Breast epithelium (tissue), 3 donors: ENCODE measurements around the gene MSI1.

Source experiments
- POLR2AphosphoS5 ChIP-seq, 3 donors: sonication (generic); formaldehyde crosslinking; IDR thresholded peaks; one replicate each; pipeline ENCODE4 v1.6.1; 2017; ENCODE audit warnings: antibody characterized with exemption in 3 of 3
- TF ChIP-seq, protein P1 (sequence below), 3 donors: fragments of 450-650 bp; IDR thresholded peaks; one replicate each; pipeline ENCODE4 v1.5.1; 2016 to 2017; ENCODE audit warnings: antibody characterized with exemption in 3 of 3, mild to moderate bottlenecking in 3 of 3, moderate library complexity in 3 of 3

- no peak for TF ChIP-seq POLR2AphosphoS5 (IDR thresholded peaks at IDR 0.05)
- TF ChIP-seq, protein P1, sequence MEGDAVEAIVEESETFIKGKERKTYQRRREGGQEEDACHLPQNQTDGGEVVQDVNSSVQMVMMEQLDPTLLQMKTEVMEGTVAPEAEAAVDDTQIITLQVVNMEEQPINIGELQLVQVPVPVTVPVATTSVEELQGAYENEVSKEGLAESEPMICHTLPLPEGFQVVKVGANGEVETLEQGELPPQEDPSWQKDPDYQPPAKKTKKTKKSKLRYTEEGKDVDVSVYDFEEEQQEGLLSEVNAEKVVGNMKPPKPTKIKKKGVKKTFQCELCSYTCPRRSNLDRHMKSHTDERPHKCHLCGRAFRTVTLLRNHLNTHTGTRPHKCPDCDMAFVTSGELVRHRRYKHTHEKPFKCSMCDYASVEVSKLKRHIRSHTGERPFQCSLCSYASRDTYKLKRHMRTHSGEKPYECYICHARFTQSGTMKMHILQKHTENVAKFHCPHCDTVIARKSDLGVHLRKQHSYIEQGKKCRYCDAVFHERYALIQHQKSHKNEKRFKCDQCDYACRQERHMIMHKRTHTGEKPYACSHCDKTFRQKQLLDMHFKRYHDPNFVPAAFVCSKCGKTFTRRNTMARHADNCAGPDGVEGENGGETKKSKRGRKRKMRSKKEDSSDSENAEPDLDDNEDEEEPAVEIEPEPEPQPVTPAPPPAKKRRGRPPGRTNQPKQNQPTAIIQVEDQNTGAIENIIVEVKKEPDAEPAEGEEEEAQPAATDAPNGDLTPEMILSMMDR (IDR thresholded peaks at IDR 0.05), result no peak
Measured at GRCh38 chr12:120337730-120338129, 31.2 kb downstream of the MSI1 start.
